Lower leg skin (tissue), 3 donors: ENCODE results near the gene TAF4B.

Experiments
- POLR2A ChIP-seq, 2 donors: fragments of 450-650 bp; IDR thresholded peaks; one replicate each; pipeline ENCODE4 v1.6.1; 2016 to 2017; ENCODE audit warnings: antibody characterized with exemption in 2 of 2, mild to moderate bottlenecking in 1 of 2, moderate library complexity in 1 of 2
- TF ChIP-seq, protein P1 (sequence below), 3 donors: fragments of 450-650 bp; IDR thresholded peaks; one replicate each; pipeline ENCODE4 v1.5.1; 2016; ENCODE audit warnings: antibody characterized with exemption in 3 of 3, mild to moderate bottlenecking in 3 of 3, moderate library complexity in 2 of 3

DNA sequence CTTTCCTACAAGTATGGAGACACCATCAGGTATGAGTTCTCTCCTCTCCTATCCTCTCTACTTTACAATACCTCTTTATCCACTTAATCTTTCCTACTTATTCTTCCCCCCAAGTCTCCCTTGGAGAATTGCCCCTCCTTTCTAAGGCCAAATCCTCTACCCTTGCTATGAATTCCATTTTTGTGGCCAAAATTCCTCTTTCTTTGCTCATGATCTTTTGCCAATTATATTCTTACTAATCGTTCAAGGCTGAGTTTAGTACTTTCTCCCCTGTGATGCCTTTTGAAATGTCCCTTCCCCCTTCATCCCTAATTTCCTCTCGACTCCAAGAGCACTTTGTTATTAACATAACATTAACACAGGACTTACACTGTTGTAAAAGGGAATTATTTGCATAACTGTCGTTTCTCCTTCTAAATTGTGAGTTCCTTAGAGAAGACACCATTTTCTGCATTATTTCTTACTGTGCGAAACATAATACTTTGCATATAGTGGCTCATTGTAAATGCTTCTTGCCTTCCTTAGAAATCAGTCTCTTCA lies 188.7 kb downstream of the TAF4B start:
- TF ChIP-seq, protein P1, sequence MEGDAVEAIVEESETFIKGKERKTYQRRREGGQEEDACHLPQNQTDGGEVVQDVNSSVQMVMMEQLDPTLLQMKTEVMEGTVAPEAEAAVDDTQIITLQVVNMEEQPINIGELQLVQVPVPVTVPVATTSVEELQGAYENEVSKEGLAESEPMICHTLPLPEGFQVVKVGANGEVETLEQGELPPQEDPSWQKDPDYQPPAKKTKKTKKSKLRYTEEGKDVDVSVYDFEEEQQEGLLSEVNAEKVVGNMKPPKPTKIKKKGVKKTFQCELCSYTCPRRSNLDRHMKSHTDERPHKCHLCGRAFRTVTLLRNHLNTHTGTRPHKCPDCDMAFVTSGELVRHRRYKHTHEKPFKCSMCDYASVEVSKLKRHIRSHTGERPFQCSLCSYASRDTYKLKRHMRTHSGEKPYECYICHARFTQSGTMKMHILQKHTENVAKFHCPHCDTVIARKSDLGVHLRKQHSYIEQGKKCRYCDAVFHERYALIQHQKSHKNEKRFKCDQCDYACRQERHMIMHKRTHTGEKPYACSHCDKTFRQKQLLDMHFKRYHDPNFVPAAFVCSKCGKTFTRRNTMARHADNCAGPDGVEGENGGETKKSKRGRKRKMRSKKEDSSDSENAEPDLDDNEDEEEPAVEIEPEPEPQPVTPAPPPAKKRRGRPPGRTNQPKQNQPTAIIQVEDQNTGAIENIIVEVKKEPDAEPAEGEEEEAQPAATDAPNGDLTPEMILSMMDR (IDR thresholded peaks at IDR 0.05): no peak
- TF ChIP-seq POLR2A (IDR thresholded peaks at IDR 0.05): no peak
